Ishikawa (cell line): ENCODE measurements around the gene SLC10A7.

Source experiments
- CEBPB ChIP-seq: IDR thresholded peaks from 2 replicates; pipeline ENCODE4 v1.6.1; 2012
- CREB1 ChIP-seq: IDR thresholded peaks from 2 replicates; pipeline ENCODE4 v1.6.1; 2012; ENCODE audit warnings: low read depth
- EGR1 ChIP-seq: IDR thresholded peaks from 2 replicates; pipeline ENCODE4 v1.6.1; 2012
- EP300 ChIP-seq: IDR thresholded peaks from 2 replicates; pipeline ENCODE4 v1.6.1; 2012; ENCODE audit warnings: borderline replicate concordance
- FOXM1 ChIP-seq: IDR thresholded peaks from 2 replicates; pipeline ENCODE4 v1.6.1; 2012; ENCODE audit warnings: low read depth, borderline replicate concordance
- NFIC ChIP-seq: IDR thresholded peaks from 2 replicates; pipeline ENCODE4 v1.6.1; 2012
- RAD21 ChIP-seq: IDR thresholded peaks from 2 replicates; pipeline ENCODE4 v1.6.1; 2012; ENCODE audit warnings: low read depth
- REST ChIP-seq: IDR thresholded peaks from 2 replicates; pipeline ENCODE4 v1.6.1; 2012; ENCODE audit warnings: low read depth, mild to moderate bottlenecking
- TAF1 ChIP-seq: IDR thresholded peaks from 2 replicates; pipeline ENCODE4 v1.6.1; 2012; ENCODE audit warnings: low read depth, mild to moderate bottlenecking
- TCF12 ChIP-seq: IDR thresholded peaks from 2 replicates; pipeline ENCODE4 v1.6.1; 2012; ENCODE audit warnings: low read depth
- TEAD4 ChIP-seq: IDR thresholded peaks from 2 replicates; pipeline ENCODE4 v1.6.1; 2012
- USF1 ChIP-seq: IDR thresholded peaks from 2 replicates; pipeline ENCODE4 v1.6.1; 2012
- YY1 ChIP-seq: IDR thresholded peaks from 2 replicates; pipeline ENCODE4 v1.6.1; 2012; ENCODE audit warnings: low read depth
- ZBTB7A ChIP-seq: IDR thresholded peaks from 2 replicates; pipeline ENCODE4 v1.6.1; 2012; ENCODE audit warnings: low read depth
- TF ChIP-seq, protein P1 (sequence below): IDR thresholded peaks from 2 replicates; pipeline ENCODE4 v1.6.1; 2012

Gene SLC10A7

GRCh38 chr4:146368209-146368608 lies 153.5 kb downstream of the SLC10A7 start:
- no peak for TF ChIP-seq CREB1
- no peak for TF ChIP-seq REST
- TF ChIP-seq TEAD4 = no peak
- TF ChIP-seq RAD21 = no peak
- TF ChIP-seq CEBPB = no peak
- TF ChIP-seq TCF12 = no peak
- TF ChIP-seq EGR1 = no peak
- TF ChIP-seq TAF1 = no peak
- TF ChIP-seq, protein P1, sequence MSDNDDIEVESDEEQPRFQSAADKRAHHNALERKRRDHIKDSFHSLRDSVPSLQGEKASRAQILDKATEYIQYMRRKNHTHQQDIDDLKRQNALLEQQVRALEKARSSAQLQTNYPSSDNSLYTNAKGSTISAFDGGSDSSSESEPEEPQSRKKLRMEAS = no peak
- TF ChIP-seq YY1 = no peak
- no peak for TF ChIP-seq NFIC
- TF ChIP-seq EP300 = no peak

DNA sequence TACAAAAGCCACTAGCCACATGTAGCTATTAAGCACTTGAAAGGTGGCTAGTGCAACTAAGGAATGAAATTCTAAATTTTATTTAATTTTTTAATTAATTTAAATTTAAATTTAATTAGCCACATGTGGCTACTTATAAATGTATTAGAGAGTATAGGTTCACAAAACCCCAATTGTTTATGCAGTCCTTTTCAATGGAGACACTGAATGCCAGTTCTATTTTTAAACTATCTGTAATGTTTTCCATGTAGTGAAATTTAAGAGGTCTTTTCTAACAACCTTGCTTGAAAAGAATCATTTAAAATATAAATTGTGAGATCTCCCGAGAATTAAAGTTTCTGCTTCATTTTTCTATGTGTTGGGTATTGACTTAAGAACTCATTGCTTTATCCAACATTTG lies 154.4 kb downstream of the SLC10A7 start:
- TF ChIP-seq EP300 (no peak), RAD21 (no peak), USF1 (no peak), TEAD4 (no peak), YY1 (no peak), EGR1 (no peak), TCF12 (no peak), NFIC (no peak), ZBTB7A (no peak), REST (no peak), CREB1 (no peak), CEBPB (no peak), TAF1 (no peak), FOXM1 (no peak)
- TF ChIP-seq, protein P1 = no peak

DNA sequence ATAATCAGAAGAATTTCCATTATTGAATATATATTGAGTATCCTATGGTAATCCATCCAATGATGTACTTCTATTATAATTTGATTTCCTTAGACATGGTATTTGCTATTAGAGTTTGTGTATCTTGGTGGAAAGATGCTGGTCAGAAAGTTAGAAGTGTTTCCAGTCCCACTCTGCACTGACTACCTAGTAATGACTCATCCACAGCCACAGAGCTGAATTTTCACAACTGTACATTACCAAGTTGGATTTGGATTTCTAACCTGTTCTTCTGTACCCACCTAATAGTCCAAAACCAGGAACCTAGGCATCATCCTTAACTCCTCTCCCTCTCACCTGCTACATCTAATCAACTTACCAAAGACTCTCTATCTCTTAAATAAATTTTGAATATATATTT lies 162.0 kb downstream of the SLC10A7 start:
- TF ChIP-seq REST (no peak), ZBTB7A (no peak)

DNA sequence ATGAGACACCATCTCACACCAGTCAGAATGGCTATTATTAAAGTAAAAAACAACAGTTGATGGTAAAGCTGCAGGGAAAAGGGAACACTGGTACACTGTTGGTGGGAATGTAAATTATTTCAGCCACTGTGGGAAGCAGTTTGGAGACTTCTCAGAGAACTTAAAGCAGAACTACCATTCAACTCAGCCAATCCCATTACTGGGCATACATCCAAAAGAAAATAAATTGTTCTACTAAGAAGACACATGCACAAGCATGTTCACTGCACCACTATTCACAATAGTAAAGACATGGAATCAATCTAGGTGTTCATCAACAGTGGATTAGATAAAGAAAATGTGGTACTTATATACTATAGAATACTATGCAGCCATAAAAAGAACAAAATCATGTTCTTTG lies 172.4 kb downstream of the SLC10A7 start:
- TF ChIP-seq NFIC (no peak), RAD21 (no peak), CREB1 (no peak), EGR1 (no peak), YY1 (no peak), USF1 (no peak), EP300 (no peak), TCF12 (no peak), TEAD4 (no peak), TAF1 (no peak)

- TF ChIP-seq FOXM1 (no peak), YY1 (no peak), TEAD4 (no peak), TCF12 (no peak), EP300 (no peak), REST (no peak), CREB1 (no peak), NFIC (no peak), CEBPB (no peak), EGR1 (no peak), ZBTB7A (no peak), TAF1 (no peak), RAD21 (no peak), USF1 (no peak)
- TF ChIP-seq, protein P1 = no peak
These were observed 173.9 kb downstream of the SLC10A7 start for GRCh38 chr4:146347822-146348221.
